HCT116 (cell line): ENCODE results near the gene DDTL. TPM values are rescaled to one million over a fixed set of nuclear protein-coding genes. Genes with fewer than 3 reads are reported as not detected.
"Not testable (repeated sequence)": the region's sequence is repeated elsewhere in the genome, so short reads cannot be mapped to it uniquely, and the experiment has no call there.

Experiments used
- ATAC-seq: fragments of 200-7000 bp; cut with Tn5 transposase; 2 replicates; pipeline ENCODE4 v1.9.1; 2020; ENCODE audit warnings: mild to moderate bottlenecking, moderate library complexity
- BruUV-seq: library from RNA; stranded (reverse); fragments of 400-500 nt; replicated peaks from 2 replicates; lab custom pipeline; 2021; lab: Mats Ljungman, UMichigan
- CTCF ChIA-PET: fragments of 300-600 bp; sonication (Branson Sonifier 250); formaldehyde crosslinking; loops from one replicate; lab custom pipeline; 2021; ENCODE audit warnings: antibody characterized with exemption; lab: Charles Lee
- POLR2A ChIA-PET: fragments of 300-600, 350-600 bp; sonication (Branson Sonifier 250); formaldehyde crosslinking; loops from one replicate; lab custom pipeline; 2021; ENCODE audit warnings: antibody characterized with exemption; lab: Charles Lee
- RAD21 ChIA-PET, 2 experiments: fragments of 300-600 bp; sonication (Branson Sonifier 250); formaldehyde crosslinking; loops; one replicate each; lab custom pipeline; 2023; ENCODE audit warnings: low total read pairs in 2 of 2; ENCODE audit not compliant: uncharacterized antibody in 2 of 2, unreplicated experiment in 2 of 2, low non-redundant PET in 1 of 2; lab: Charles Lee
- DNase-seq: peaks from one replicate; pipeline ENCODE4 v3.0.0-alpha.2; 2010; ENCODE audit warnings: low read depth, low spot score
- H2AFZ ChIP-seq: fragments of 200-600 bp; shearing (Covaris generic), sonication (generic); 2 replicates; pipeline ENCODE4 v1.6.1; 2017; ENCODE audit warnings: low read depth, mixed run types, mixed read lengths, antibody characterized with exemption, low read length; ENCODE audit not compliant: poor library complexity, severe bottlenecking
- H3K27ac ChIP-seq: 2 replicates; pipeline ENCODE4 v1.5.1; 2012; ENCODE audit warnings: low read depth, low read length
- H3K27me3 ChIP-seq: fragments of 200-600 bp; sonication (generic); 2 replicates; pipeline ENCODE4 v1.6.1; 2016; ENCODE audit warnings: mixed run types, low read length, mixed read lengths; ENCODE audit not compliant: insufficient read depth
- H3K36me3 ChIP-seq, 2 experiments: fragments of 200-500 bp in 1 of 2; fragments of 200-600 bp in 1 of 2; sonication (Bioruptor generic) in 1 of 2; sonication (generic) in 1 of 2; 2 replicates each; pipeline versions ENCODE4 v1.5.1 to v1.6.1; 2014 to 2016; ENCODE audit warnings: low read length in 2 of 2, inconsistent platforms in 1 of 2, mixed read lengths in 1 of 2, mixed run types in 1 of 2; ENCODE audit not compliant: insufficient read depth in 2 of 2, control insufficient read depth in 1 of 2
- H3K4me1 ChIP-seq, 2 experiments: fragments of 200-600 bp in 1 of 2; sonication (generic) in 1 of 2; 2 replicates each; pipeline versions ENCODE4 v1.5.1 to v1.6.1; 2012 to 2017; ENCODE audit warnings: low read length in 2 of 2, inconsistent platforms in 1 of 2, mild to moderate bottlenecking in 1 of 2, mixed read lengths in 1 of 2, mixed run types in 1 of 2, moderate library complexity in 1 of 2; ENCODE audit not compliant: insufficient read depth in 2 of 2, control insufficient read depth in 1 of 2
- H3K4me2 ChIP-seq: fragments of 200-600 bp; sonication (generic); 2 replicates; pipeline ENCODE4 v1.6.1; 2017; ENCODE audit warnings: mixed run types, low read length, mixed read lengths
- H3K4me3 ChIP-seq, 2 experiments: fragments of 200-600 bp in 1 of 2; sonication (generic) in 1 of 2; replicated peaks in 1 of 2; 2 replicates each; pipeline ENCODE4 v1.5.1; 2011 to 2016; ENCODE audit warnings: low read length in 2 of 2, control low read depth in 1 of 2, low read depth in 1 of 2, mild to moderate bottlenecking in 1 of 2, mixed read lengths in 1 of 2, mixed run types in 1 of 2
- H3K79me2 ChIP-seq: fragments of 200-600 bp; sonication (generic); 2 replicates; pipeline ENCODE4 v1.6.1; 2017; ENCODE audit warnings: mild to moderate bottlenecking, mixed run types, low read length, moderate library complexity, mixed read lengths; ENCODE audit not compliant: insufficient read depth
- H3K9ac ChIP-seq: fragments of 200-600 bp; sonication (generic); 2 replicates; pipeline ENCODE4 v1.6.1; 2016; ENCODE audit warnings: low read length, mixed read lengths
- H3K9me2 ChIP-seq: fragments of 200-600 bp; sonication (generic), shearing (Covaris generic); 2 replicates; pipeline ENCODE4 v1.6.1; 2017; ENCODE audit warnings: mixed run types, mild to moderate bottlenecking, moderate library complexity; ENCODE audit not compliant: insufficient read depth
- H3K9me3 ChIP-seq, 2 experiments: fragments of 200-500 bp in 1 of 2; fragments of 200-600 bp in 1 of 2; sonication (Bioruptor generic) in 1 of 2; sonication (generic) in 1 of 2; 2 replicates each; pipeline ENCODE4 v1.6.1; 2014 to 2017; ENCODE audit warnings: low read length in 2 of 2, mixed read lengths in 2 of 2, inconsistent platforms in 1 of 2, low read depth in 1 of 2, mild to moderate bottlenecking in 1 of 2, mixed run types in 1 of 2, moderate library complexity in 1 of 2; ENCODE audit not compliant: control insufficient read depth in 1 of 2, insufficient read depth in 1 of 2
- H4K20me1 ChIP-seq: fragments of 200-600 bp; sonication (generic), shearing (Covaris generic); 2 replicates; pipeline ENCODE4 v1.6.1; 2017; ENCODE audit warnings: mixed run types, mild to moderate bottlenecking, moderate library complexity; ENCODE audit not compliant: insufficient read depth
- CBX3 ChIP-seq: IDR thresholded peaks from 2 replicates; pipeline ENCODE4 v1.6.1; 2012; ENCODE audit warnings: low read depth
- EGR1 ChIP-seq: IDR thresholded peaks from 2 replicates; pipeline ENCODE4 v1.6.1; 2012; ENCODE audit warnings: low read depth
- POLR2AphosphoS5 ChIP-seq: IDR thresholded peaks from 2 replicates; pipeline ENCODE4 v1.6.1; 2011; ENCODE audit warnings: mild to moderate bottlenecking, low read depth, low read length, moderate library complexity
- RAD21 ChIP-seq: IDR thresholded peaks from 2 replicates; pipeline ENCODE4 v1.6.1; 2012; ENCODE audit warnings: low read depth, mild to moderate bottlenecking
- SIN3A ChIP-seq: IDR thresholded peaks from 2 replicates; pipeline ENCODE4 v1.6.1; 2012; ENCODE audit warnings: low read depth
- SRF ChIP-seq: IDR thresholded peaks from 2 replicates; pipeline ENCODE4 v1.6.1; 2012; ENCODE audit warnings: low read depth
- ZBTB33 ChIP-seq: IDR thresholded peaks from 2 replicates; pipeline ENCODE4 v1.6.1; 2011; ENCODE audit warnings: mild to moderate bottlenecking, low read length, moderate library complexity; ENCODE audit not compliant: insufficient replicate concordance; ENCODE audit errors: extremely low read depth
- ZFX ChIP-seq: fragments of 450-650 bp; IDR thresholded peaks from 2 replicates; pipeline ENCODE4 v1.6.1; 2017
- intact Hi-C: fragments of 100-400 bp; cut with micrococcal nuclease; formaldehyde crosslinking; loops from 2 replicates; pipeline ENCODE4 v1.10.0; 2022
- total RNA-seq: library from RNA; stranded (reverse); gene quantifications from one replicate; pipeline ENCODE4 v1.2.1, GENCODE V29; 2021; ENCODE audit not compliant: unreplicated experiment
- TF ChIP-seq, protein P1 (sequence below): IDR thresholded peaks from 2 replicates; pipeline ENCODE4 v1.6.1; 2012

The DDTL gene
- total RNA-seq, 1 experiment from 2014 or later: 3.4 TPM

DNA sequence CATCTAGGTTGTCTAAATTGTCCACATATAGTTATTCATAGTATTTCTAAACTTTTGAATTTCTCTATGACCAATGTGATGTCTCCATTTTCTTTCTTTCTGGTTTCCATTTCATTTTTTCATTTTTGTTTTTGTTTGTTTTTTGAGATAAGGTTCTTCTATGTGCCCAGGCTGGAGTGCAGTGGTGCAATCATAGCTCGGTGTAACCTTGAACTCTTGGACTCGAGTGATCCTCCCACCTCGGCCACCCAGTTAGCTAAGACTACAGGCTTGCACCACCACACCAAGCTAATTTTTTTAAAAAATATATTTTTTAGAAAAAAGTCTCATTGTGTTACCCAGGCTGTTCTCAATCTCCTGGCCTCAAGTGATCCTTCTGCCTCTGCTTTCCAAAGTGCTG lies 30.4 kb downstream of the DDTL start (continued):
- no peak for TF ChIP-seq RAD21
- TF ChIP-seq EGR1: no peak
- no peak for TF ChIP-seq ZFX

DNA sequence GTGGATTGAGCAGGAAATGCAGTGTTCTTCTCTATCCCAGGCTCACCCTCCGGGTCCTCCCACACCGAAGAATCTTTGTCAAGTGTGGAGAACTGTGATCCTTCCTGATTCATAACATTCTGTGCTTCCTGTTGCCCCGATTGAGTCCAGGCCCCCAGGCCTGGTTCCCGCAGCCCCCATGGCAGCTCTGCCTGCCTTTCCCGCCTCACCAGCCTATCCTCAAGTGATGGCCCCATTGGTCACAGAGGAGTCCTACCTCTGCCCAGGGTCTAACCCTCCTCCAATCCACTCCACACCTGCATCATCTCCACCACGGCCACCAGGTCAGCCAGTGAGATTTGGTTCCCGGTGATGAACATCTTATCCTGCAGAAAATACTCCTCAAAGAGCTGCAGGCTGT lies 33.1 kb downstream of the DDTL start:
- not testable (repeated sequence) for H3K4me2 ChIP-seq, H3K9me2 ChIP-seq

GRCh38 chr22:24001314-24001713 lies 34.6 kb downstream of the DDTL start:
- TF ChIP-seq, protein P1, sequence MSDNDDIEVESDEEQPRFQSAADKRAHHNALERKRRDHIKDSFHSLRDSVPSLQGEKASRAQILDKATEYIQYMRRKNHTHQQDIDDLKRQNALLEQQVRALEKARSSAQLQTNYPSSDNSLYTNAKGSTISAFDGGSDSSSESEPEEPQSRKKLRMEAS: no peak
- TF ChIP-seq SRF (no peak), ZFX (no peak), ZBTB33 (no peak), SIN3A (no peak), CBX3 (no peak), POLR2AphosphoS5 (no peak), EGR1 (no peak)
- DNase-seq (no peak), ATAC-seq (peak; percentile 11; the same call in 1 of the 2 replicates)
- no peak overlapping the region for H3K4me2 ChIP-seq
- ChIA-PET CTCF (no interaction called here), POLR2A (interaction anchor here (1.4 kb wide), 1 partner anchor 10 kb away, joined by 3 read pairs; the partner anchor contains the start of gene CABIN1), RAD21 (no interaction called here)
- no peaks in the 10 kb centered on the region for H3K27me3 ChIP-seq
- H3K27ac ChIP-seq: no peak overlapping the region
- H3K79me2 ChIP-seq: no peaks in the 10 kb centered on the region
- H2AFZ ChIP-seq: no peak overlapping the region
- H3K9me2 ChIP-seq: no peaks in the 10 kb centered on the region
- no peak overlapping the region for H3K4me3 ChIP-seq
- no peaks in the 10 kb centered on the region for H3K9me3 ChIP-seq
- H3K4me1 ChIP-seq: peaks cover 0 to 12% of the 10 kb centered on the region in 2 experiments; a peak in 2 of 4 replicates
- no TSS peak for BruUV-seq
- H4K20me1 ChIP-seq: no peaks in the 10 kb centered on the region
- H3K36me3 ChIP-seq: no peaks in the 10 kb centered on the region
- no peak overlapping the region for H3K9ac ChIP-seq
- intact Hi-C loops: no loop called here

More for the DNA sequence above, 33.1 kb downstream of the DDTL start:
- H3K79me2 ChIP-seq, intact Hi-C loops, BruUV-seq, H3K9ac ChIP-seq, DNase-seq, H3K27ac ChIP-seq, CTCF ChIA-PET, POLR2A ChIA-PET, H4K20me1 ChIP-seq, H3K27me3 ChIP-seq, H3K36me3 ChIP-seq, H3K4me3 ChIP-seq, H3K9me3 ChIP-seq, ATAC-seq, H2AFZ ChIP-seq, RAD21 ChIA-PET: not testable (repeated sequence)
- H3K4me1 ChIP-seq: peaks cover 0 to 12% of the 10 kb centered on the region in 2 experiments; a peak in 2 of 4 replicates
